ENCODE measurements around the gene STEAP3.

- TF ChIP-seq POLR2A (IDR thresholded peaks at IDR 0.05), result no peak
- no peak for TF ChIP-seq CTCF (IDR thresholded peaks at IDR 0.05 in 4 of 5, conservative IDR thresholded peaks at IDR 0.05 in 1 of 5)
These were observed 82.0 kb downstream of the STEAP3 start for GRCh38 chr2:119305497-119306195.
